GM20431 (cell line): ENCODE measurements around the gene HRH2.
"Not testable (repeated sequence)": the region's sequence is repeated elsewhere in the genome, so short reads cannot be mapped to it uniquely, and the experiment has no call there.

Experiments
- in situ Hi-C: fragments of 300-500 bp; cut with MseI, MboI; formaldehyde crosslinking; loops from one replicate; pipeline ENCODE4 v1.15.0; 2020; ENCODE audit warnings: low sequenced_read_pairs; ENCODE audit not compliant: unreplicated experiment

Gene HRH2

GRCh38 chr5:175657593-175658271 is at the start of gene HRH2:
HRH2 (plus strand) TSS chr5:175658071; CDS start chr5:175683234, 25,163 bp downstream.
- in situ Hi-C loops, result no loop called here

DNA sequence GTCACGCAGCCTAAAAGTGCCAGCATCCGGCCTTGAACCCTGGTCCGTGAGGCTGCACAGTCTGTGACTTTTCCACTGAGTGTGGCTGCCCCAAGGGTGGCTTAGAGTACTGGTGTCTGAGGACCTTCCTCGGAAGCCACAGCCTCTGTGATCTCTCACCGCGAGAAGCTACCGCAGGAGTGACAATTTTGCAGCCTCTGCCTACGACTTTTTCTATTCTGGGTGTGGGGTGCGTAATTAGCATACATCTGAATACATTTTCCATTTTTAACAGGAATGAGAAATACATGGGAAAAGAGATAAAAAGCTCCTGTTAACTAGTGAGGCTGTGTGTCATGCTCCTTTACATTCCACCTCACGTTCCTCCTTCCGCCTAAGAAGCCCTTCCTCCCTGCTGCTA is 48.3 kb upstream of the HRH2 start:
- in situ Hi-C loops, result no loop called here

DNA sequence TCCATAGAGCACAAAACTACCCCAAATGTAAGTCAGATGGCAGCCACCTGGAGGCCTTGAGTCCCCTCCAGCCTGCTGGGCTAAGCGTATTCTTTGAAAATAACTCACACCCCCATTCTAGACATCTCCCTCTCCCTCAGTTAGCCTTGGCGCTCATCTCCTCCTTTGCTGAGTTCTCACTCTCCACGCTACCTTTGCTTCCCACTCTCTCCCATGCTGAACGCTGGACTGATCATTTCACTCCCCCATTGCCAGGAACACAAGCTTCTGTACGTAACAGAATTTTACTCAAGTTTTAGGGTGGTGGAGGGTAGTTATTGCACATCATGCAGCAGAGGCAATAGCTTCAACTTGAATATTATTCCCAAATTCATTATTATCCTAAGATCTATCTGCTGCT is 47.5 kb upstream of the HRH2 start:
- in situ Hi-C loops, result no loop called here

GRCh38 chr5:175610898-175611297 is 47.0 kb upstream of the HRH2 start:
- in situ Hi-C loops, result no loop called here

- in situ Hi-C loops, result no loop called here
These were observed 43.6 kb upstream of the HRH2 start for GRCh38 chr5:175614223-175614815.

DNA sequence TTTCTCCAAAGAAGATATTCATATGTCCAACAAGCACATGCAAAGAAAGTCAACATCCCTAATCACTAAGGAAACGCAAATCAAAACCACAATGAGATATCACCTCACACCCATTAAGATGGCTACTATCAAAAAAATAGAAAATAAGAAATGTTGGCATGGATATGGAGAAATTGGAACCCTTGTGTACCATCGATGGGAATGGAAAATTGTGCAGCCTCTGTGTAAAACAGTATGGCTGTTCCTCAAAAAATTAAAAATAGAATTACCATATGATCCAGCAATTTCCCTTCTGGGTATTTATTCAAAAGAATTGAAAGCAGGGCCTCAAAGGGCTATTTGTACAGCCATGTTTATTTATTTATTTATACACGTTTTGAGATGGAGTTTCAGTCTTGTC is 43.0 kb upstream of the HRH2 start:
- in situ Hi-C loops, result no loop called here

GRCh38 chr5:175616083-175616482 is 41.8 kb upstream of the HRH2 start:
- in situ Hi-C loops, result no loop called here

DNA sequence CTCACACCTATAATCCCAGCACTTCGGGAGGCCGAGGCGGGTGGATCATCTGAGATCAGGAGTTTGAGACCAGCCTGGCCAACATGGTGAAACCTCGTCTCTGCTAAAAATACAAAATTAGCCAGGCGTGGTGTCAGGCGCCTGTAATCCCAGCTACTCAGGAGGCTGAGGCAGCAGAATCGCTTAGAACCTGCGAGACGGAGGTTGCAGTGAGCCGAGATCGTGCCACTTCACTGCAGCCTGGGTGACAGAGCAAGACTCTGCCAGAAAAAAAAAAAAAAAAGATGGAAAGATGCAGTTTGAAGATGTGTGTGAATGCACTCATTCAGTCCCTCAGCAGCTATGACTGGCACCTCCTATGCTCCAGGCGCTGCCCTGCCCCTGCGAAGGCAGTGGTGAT is 41.3 kb upstream of the HRH2 start:
- in situ Hi-C loops, result not testable (repeated sequence)

DNA sequence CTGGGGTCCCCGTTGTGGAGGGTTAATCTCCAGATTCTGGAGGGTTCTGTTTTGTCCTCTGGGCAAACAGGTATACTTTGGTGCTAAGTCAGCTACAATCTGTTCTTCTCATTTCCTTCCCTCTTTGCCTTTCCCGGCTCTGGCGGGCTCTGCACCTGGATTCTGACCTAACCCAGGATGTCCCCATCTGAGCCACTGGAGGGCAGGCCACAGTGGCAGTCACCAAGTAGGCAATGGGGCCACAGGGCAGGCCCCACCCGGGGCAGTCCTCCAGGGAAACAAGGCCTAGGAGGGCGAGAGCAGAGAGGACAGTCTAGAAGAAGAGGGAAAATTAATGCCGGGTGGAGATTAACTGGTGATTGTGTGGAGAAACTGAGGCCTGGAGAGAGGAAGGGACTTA is 40.4 kb upstream of the HRH2 start:
- in situ Hi-C loops, result no loop called here

DNA sequence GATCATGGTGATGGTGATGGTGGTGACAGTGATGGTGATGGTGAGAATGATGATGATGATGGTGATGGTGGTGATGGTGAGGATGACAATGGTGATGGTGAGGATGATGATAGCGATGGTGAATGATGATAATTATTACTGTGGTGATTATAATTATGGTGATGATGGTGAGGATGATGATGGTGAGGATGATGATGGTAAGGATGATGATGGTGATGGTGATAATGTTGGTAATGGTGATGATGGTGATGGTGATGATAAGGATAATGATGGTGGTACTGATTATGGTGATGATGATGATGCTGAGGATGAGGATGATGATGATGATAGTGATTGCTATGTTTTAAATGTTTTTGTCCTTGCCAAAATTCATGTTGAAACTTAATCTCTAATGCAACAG is 37.3 kb upstream of the HRH2 start:
- in situ Hi-C loops, result no loop called here

DNA sequence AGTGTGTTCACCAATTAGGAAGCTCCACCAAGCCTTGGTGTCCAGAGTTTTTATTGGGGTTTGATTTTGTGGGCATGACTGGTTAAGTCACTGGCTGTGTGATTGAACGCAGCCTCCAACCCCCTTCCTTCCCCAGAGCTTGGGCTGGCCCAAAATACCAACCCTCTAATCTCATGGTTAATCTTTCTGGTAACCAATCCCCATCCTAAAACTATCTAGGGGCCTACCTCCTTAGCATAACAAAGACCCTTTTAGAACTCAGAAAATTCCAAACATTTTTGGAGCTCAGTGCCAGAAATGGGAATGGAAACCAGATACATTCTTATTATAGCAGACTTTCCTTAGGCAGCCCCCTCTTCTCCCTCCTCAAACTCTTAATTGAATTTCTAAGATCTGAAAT is 35.9 kb upstream of the HRH2 start:
- in situ Hi-C loops, result no loop called here

DNA sequence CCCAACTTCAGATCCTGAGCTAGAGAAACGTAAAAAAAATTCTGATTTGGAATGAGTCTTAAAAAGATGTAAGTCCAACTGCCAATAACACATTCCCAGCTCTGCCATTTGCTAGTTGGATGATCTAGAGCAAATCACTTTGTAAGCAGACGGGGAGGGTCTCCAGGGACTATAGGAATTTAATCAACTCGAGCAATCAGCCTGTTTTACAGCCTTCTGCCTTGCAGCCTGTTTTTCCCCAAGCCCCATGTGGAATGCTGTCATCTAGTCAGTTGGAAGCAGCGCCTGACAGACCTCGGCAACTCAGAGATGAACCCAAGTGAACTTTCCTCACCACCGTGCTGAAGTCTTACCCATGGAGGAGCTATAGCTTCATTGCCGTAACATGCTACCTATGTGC is 34.8 kb upstream of the HRH2 start:
- in situ Hi-C loops, result no loop called here

DNA sequence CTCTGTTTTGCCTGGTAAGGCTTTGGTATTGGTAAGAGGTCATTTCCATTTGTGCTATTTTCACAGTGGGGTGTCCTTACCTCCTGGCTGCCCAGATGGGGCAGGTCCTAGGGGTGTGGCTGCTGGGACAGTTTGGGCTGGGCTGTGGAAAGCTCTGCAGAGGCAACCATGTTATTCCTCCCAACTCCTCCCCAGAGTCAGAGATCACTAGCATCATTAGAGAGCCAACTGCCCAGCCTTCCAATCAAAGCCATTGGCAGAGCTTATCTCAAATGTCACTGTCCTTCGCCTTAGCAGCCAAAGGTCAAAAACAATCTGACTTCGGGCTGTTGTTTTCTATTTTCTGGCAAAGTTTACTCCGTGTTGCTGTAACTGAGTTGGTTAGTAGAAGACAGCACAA is 33.6 kb upstream of the HRH2 start:
- in situ Hi-C loops, result no loop called here

GRCh38 chr5:175627005-175627404 is 30.9 kb upstream of the HRH2 start:
- in situ Hi-C loops, result no loop called here

GRCh38 chr5:175627739-175628138 is 30.1 kb upstream of the HRH2 start:
- in situ Hi-C loops, result no loop called here

DNA sequence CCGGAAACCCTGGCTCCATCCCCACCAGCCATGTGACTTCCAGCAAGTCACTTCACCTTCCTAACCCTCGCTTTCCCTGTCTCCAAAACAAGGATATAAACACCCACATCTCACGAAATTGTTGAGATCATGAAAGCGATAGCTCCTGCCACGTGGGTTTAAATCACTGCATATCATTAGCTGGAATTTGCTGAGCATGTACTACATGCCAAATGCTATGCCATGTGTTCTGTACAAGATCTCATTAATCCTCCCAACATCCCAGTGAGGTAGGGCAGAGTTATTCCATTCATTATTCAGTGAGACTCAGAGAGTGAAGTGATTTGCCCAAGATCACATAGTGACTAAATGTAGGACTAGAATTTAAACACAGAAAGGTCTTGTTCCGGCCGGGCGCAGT is 29.2 kb upstream of the HRH2 start:
- in situ Hi-C loops, result no loop called here

- in situ Hi-C loops, result no loop called here
These were observed 28.6 kb upstream of the HRH2 start for GRCh38 chr5:175629261-175629660.

GRCh38 chr5:175629793-175630192 is 28.1 kb upstream of the HRH2 start:
- in situ Hi-C loops, result no loop called here

GRCh38 chr5:175635854-175636584 is 21.9 kb upstream of the HRH2 start:
- in situ Hi-C loops, result no loop called here

GRCh38 chr5:175638305-175638704 is 19.6 kb upstream of the HRH2 start:
- in situ Hi-C loops, result no loop called here

DNA sequence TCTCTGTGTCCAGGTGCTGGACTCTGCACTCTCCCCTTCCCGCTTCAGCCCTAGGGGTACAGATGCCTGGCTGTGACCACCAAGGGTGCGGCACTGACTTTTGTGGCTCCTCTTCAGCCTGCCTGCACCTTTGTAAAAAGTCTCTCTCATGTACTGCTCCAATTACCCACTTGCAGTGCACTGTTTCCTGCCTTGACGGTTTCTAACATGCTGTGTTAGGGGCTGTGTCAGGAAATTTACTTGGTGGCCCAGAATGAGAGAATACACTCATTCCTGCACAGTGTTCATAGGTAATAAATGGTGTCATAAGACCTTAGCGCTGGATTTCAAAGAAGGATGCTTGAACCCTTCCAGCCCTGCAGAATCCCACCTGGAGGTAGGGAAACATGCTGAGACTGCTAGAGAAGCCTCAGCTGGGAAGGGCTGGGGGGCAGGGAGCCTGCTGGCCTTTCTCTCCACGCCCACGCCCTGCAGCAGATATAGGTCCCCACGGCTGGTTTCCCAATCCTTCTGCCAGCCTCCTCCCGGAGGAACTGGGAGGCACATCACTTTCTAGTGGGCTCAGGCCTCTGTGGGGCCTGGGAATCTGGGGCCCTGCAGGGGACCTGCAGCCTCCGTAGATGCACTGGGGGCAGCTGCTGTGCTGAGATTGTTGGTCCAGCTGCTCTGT is 17.6 kb upstream of the HRH2 start:
- in situ Hi-C loops, result no loop called here
